Measurements from ENCODE around the gene KCNE4.

Gene KCNE4

DNA sequence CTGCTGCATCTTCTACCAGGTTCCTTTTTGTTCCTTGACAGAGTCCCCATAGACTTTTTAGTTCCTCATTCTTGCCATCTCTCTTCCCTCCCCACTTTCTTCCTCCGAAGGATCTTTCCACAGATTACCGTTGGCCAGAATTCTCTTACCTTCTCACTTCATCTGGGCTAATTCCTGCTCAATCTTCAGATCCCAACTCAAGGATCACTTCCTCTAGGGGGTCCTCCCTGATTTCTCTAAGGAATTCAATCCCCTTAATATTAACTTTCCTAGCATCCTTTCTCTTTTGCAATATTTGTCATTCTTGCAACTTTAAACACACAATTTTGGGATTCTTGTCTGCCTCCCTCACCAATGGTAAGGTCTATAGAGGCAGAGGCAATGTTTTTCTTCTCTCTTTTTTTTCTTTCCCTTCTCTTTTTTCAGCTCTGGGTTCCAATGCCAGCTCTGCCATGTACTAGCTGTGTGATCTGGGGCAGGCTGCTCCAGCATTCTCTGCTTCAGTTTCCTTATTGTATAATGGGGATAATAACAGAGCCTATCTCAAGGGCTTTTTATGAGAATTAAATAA lies 5.4 kb upstream of the KCNE4 start:
- Mint-ChIP-seq H3K36me3 (ENCODE audit: low read depth) (no peaks in the 10 kb centered on the region), H3K27ac (no peak overlapping the region), H3K27me3 (peaks cover 9% of the 10 kb centered on the region), H3K4me1 (ENCODE audit: low read depth) (peaks cover 2% of the 10 kb centered on the region), H3K4me3 (no peak overlapping the region), H3K9me3 (no peaks in the 10 kb centered on the region)
- DNase-seq, result no peak

DNA sequence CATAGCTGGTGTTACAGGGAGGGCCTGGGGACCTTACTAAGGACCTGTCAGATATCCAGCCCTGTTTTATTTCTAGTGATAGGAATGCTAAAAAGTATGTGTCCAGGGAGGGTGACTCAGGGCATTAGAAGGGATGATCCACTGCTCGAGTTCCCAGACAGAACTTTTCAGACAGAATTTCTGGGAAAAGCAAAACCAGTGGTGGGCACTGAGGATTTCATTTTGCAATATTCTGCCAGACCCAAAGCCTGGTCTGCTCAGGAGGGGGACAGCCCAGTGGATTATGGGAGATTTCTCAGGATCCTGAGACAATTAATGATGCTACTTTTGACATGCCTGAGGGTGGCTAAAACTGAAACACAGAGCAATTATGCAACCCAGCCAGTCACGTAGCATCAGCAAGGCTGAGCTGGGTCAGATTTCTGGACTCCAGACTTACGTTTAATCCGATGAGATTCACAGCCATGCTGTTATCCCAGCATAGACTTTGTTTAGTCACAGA lies 4.7 kb upstream of the KCNE4 start:
- no peak for DNase-seq

DNA sequence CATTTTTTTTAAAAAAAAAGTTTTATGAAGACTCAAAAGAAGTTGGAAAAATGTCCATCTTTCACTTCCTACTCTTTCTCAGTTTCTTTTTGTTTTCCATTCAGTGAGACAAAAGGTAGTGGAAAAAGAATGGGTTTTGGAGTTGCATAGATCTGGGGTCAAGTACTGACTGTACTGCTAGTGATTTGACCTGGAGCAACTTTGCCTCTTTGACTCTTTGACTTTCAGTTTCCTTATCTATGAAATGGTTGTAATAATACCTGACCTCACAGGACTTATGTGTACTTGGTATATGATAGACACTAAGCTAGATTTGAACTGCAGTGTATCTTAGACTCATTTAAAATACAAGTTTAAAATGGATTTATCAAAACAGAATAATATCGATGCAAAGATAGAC lies 3.5 kb upstream of the KCNE4 start:
- Mint-ChIP-seq H3K27me3 (peaks cover 10% of the 10 kb centered on the region), H3K27ac (no peak overlapping the region), H3K4me3 (no peak overlapping the region), H3K4me1 (ENCODE audit: low read depth) (peaks cover 2% of the 10 kb centered on the region), H3K36me3 (ENCODE audit: low read depth) (no peaks in the 10 kb centered on the region), H3K9me3 (no peaks in the 10 kb centered on the region)
- no peak for DNase-seq

More for the DNA sequence above, 4.7 kb upstream of the KCNE4 start:
- no peaks in the 10 kb centered on the region for H3K9me3 Mint-ChIP-seq
- no peak overlapping the region for H3K27ac Mint-ChIP-seq
- no peaks in the 10 kb centered on the region for H3K36me3 Mint-ChIP-seq (ENCODE audit: low read depth)
- no peak overlapping the region for H3K4me3 Mint-ChIP-seq
- H3K4me1 Mint-ChIP-seq (ENCODE audit: low read depth), result peaks cover 2% of the 10 kb centered on the region
- peaks cover 9% of the 10 kb centered on the region for H3K27me3 Mint-ChIP-seq

DNA sequence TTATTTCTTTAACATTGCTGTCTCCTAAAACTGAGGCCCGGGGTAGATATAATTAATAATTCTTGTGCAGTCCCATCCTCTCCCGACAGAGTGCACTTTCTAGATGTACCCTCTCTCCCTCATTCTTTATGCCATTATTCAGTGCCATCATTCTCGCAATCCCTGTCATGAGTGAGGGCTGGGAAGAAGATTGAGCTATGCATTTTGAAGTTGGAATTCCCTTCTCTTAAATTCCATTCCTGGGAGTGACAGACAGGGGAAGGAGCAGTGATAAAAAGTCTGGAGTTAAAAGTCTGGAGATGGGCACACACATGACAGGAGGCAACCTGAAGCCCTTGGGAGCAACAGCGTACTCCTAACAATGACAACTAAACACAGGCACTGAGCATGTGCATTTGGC lies 2.6 kb upstream of the KCNE4 start:
- Mint-ChIP-seq H3K27ac (no peak overlapping the region), H3K27me3 (peaks cover 16% of the 10 kb centered on the region), H3K4me3 (no peak overlapping the region), H3K4me1 (ENCODE audit: low read depth) (no peaks in the 10 kb centered on the region), H3K9me3 (no peaks in the 10 kb centered on the region), H3K36me3 (ENCODE audit: low read depth) (no peaks in the 10 kb centered on the region)
- DNase-seq, result no peak

DNA sequence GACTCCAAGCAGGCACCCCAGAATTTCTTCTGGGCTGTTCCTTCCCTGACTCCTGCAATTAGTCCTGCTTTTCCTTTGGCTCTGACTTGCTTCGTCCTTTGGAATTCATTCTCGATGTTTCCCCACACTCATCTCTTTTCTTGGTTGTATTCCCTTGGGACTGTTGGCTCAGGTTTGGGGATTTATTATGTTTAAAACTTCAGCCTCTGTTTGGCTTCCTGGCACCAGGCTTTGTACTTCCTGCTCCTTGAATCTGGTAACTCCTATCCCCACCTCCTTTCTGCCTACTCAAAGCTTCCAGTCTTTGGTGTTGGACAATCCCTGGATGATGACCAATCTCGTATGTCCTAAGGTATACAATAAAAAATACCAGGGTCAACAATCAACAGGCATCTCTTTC lies 1.8 kb upstream of the KCNE4 start:
- Mint-ChIP-seq H3K36me3 (ENCODE audit: low read depth) (no peaks in the 10 kb centered on the region), H3K9me3 (no peaks in the 10 kb centered on the region), H3K4me3 (no peak overlapping the region), H3K27me3 (peaks cover 19% of the 10 kb centered on the region), H3K27ac (no peak overlapping the region), H3K4me1 (ENCODE audit: low read depth) (no peaks in the 10 kb centered on the region)
- DNase-seq, result no peak

DNA sequence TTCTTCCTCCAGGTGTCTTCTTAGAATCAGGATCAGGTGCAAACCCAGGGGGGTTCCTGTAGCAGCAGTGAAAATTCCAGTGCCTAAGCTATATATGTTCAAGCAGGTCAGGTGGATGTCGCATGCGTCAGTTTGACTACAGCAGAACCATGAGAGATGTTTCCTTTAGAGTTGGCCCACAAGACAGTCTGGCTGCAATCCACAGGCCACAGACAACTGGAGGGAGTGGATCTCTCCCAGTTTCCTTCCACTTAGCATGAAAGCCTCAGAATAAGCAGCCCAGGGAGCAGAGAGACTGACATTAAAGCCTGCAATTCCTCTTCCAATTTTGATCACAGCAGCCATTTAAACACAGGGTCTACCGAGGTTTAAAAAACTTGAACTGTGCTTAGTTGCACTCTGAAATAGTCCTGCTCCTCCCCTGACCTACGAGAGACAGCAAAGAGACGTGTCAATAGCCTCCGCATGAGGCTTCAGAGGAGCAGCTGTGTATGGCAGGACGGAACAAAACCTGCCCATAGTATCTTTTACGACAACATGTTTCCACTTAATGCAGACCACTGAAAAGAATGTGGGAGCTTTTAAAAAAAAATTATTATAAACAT lies 988 bp upstream of the KCNE4 start:
- Mint-ChIP-seq H3K4me1 (ENCODE audit: low read depth) (no peaks in the 10 kb centered on the region), H3K4me3 (no peak overlapping the region), H3K36me3 (ENCODE audit: low read depth) (no peaks in the 10 kb centered on the region), H3K27me3 (peaks cover 19% of the 10 kb centered on the region), H3K27ac (no peak overlapping the region), H3K9me3 (no peaks in the 10 kb centered on the region)
- no peak for DNase-seq

DNA sequence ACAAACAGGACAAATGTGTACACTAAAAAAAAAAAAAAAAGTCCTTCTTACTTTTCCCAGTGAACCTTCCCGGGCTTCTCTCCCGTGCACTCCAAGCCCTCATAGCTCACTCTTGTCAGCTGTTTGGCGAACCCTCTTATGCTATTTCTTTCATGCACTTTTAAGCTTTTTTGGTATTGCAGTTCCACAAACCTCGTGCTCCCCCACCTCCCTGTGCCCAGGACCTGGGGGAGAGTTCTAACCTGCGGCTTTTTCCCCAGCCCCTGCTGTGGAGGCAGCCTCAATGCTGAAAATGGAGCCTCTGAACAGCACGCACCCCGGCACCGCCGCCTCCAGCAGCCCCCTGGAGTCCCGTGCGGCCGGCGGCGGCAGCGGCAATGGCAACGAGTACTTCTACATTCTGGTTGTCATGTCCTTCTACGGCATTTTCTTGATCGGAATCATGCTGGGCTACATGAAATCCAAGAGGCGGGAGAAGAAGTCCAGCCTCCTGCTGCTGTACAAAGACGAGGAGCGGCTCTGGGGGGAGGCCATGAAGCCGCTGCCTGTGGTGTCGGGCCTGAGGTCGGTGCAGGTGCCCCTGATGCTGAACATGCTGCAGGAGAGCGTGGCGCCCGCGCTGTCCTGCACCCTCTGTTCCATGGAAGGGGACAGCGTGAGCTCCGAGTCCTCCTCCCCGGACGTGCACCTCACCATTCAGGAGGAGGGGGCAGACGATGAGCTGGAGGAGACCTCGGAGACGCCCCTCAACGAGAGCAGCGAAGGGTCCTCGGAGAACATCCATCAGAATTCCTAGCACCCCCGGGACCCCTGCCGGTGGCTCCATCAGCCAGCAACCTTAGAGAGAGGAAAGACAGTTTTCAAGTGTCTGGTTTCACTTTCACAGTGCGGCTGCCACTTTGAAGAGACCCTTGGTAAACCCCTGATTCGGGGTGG lies 826 bp downstream of the KCNE4 start:
- H3K27me3 Mint-ChIP-seq, result peaks cover 14% of the 10 kb centered on the region
- no peak overlapping the region for H3K4me3 Mint-ChIP-seq
- no peak overlapping the region for H3K27ac Mint-ChIP-seq

DNA sequence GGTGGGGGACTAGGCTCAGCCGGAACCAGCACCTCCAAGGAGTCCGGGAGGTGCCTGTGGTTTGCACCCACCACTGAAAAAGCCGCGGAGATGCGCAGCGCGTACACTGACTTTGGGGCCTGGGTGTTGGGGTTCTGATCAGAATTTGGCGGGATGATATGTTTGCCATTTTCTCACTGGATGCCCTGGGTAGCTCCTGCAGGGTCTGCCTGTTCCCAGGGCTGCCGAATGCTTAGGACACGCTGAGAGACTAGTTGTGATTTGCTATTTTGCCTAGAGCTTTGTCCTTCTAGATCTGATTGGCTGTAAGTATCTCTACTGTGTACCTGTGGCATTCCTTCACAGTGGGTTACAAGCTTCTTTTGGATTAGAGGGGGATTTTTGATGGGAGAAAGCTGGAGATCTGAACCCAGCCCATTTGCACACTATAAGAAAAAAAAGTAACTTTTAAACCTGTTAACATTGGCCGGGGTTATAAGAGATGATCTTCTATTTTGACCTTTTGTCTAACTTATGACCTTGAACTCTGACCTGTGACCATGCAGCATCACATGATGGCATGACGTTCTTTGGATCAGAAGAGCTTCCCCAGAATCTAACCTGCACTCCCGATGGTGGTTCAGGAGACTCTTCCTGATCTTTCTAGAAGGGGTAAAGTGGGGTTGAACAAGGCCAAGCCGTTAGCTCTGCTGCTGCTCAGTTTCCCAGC lies 1.6 kb downstream of the KCNE4 start:
- H3K36me3 Mint-ChIP-seq (ENCODE audit: low read depth), result no peaks in the 10 kb centered on the region
- DNase-seq, result no peak
- H3K27ac Mint-ChIP-seq, result no peak overlapping the region
- no peak overlapping the region for H3K4me3 Mint-ChIP-seq
- H3K4me1 Mint-ChIP-seq (ENCODE audit: low read depth), result no peaks in the 10 kb centered on the region
- peaks cover 14% of the 10 kb centered on the region for H3K27me3 Mint-ChIP-seq
- no peaks in the 10 kb centered on the region for H3K9me3 Mint-ChIP-seq

More for the DNA sequence above, 826 bp downstream of the KCNE4 start:
- no peaks in the 10 kb centered on the region for H3K36me3 Mint-ChIP-seq (ENCODE audit: low read depth)
- DNase-seq, result no peak
- H3K9me3 Mint-ChIP-seq, result no peaks in the 10 kb centered on the region
- no peaks in the 10 kb centered on the region for H3K4me1 Mint-ChIP-seq (ENCODE audit: low read depth)

DNA sequence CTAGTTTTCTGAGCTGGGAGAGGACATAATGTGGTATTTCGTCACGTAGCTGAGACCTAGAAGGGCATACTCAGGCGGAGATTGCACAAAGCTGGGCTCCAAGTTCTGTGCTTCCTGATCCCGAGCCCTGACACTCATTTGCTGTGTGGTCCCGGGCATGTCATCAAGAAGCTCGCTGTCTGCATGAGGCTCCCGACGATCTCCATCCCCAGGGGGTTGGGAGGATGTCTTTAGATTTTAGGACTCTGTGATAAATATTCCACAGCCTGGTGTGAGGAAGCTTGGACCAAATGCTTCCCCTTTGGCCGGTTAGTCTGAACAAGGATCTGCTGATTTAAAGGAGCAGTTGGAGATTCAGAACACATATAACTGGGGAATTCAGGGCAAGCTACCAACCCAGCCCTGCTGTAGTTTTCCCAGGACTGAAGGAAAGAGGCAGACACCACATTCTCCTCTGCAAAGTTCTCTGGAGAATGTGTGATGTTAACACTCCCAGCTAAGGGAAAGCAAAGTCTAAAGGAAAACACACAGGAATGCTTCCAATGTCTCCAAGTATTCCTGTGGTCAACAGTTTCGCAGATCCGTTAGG lies 2.3 kb downstream of the KCNE4 start:
- H3K27me3 Mint-ChIP-seq, result peaks cover 14% of the 10 kb centered on the region
- H3K4me1 Mint-ChIP-seq (ENCODE audit: low read depth), result no peaks in the 10 kb centered on the region
- no peaks in the 10 kb centered on the region for H3K9me3 Mint-ChIP-seq
- H3K27ac Mint-ChIP-seq, result no peak overlapping the region
- H3K36me3 Mint-ChIP-seq (ENCODE audit: low read depth), result no peaks in the 10 kb centered on the region
- no peak for DNase-seq
- H3K4me3 Mint-ChIP-seq, result no peak overlapping the region

DNA sequence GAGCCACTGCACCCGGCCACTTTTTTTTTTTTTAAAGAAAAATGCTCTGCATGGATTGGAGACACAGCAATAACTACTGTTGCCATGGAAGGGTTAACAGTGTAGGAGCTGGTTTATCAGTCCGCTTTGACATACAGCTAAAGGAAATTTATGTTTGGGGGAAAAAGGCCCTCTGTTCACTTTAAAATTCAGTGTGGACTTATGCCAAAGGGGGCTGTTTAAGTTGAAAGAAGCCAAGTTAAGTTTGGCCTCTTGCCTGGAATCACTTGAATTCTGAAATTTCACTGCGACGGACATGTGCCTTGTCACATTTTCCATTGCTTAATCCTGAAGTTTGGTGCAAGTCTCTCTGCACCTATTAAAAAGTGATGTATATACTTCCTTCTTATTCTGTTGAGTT lies 3.1 kb downstream of the KCNE4 start:
- no peak overlapping the region for H3K27ac Mint-ChIP-seq
- H3K36me3 Mint-ChIP-seq (ENCODE audit: low read depth), result no peaks in the 10 kb centered on the region
- H3K4me1 Mint-ChIP-seq (ENCODE audit: low read depth), result no peaks in the 10 kb centered on the region
- H3K9me3 Mint-ChIP-seq, result no peaks in the 10 kb centered on the region
- no peak for DNase-seq
- H3K4me3 Mint-ChIP-seq, result no peak overlapping the region
- H3K27me3 Mint-ChIP-seq, result peaks cover 14% of the 10 kb centered on the region

DNA sequence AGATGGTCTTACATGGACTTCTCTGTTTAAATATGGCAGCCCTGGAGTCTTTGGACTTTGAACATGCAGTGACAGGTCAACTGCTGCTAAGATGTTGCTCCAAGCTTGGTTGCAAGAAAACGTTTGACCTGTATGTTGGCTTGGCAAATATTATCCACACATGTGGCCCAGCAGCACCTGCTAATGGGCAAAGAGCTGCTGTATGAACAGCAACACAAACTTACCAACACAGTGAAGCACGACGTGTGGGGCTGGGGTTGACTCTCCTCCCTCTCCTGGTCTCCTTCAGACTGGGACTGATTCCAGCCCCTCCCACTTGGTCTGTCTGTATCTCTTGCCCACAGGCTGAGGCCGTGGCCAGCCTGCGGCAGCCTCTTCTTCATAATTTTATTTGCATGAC lies 3.8 kb downstream of the KCNE4 start:
- no peak overlapping the region for H3K4me3 Mint-ChIP-seq
- peaks cover 10% of the 10 kb centered on the region for H3K27me3 Mint-ChIP-seq
- H3K4me1 Mint-ChIP-seq (ENCODE audit: low read depth), result no peaks in the 10 kb centered on the region
- H3K36me3 Mint-ChIP-seq (ENCODE audit: low read depth), result no peaks in the 10 kb centered on the region
- no peak overlapping the region for H3K27ac Mint-ChIP-seq
- no peak for DNase-seq
- no peaks in the 10 kb centered on the region for H3K9me3 Mint-ChIP-seq

DNA sequence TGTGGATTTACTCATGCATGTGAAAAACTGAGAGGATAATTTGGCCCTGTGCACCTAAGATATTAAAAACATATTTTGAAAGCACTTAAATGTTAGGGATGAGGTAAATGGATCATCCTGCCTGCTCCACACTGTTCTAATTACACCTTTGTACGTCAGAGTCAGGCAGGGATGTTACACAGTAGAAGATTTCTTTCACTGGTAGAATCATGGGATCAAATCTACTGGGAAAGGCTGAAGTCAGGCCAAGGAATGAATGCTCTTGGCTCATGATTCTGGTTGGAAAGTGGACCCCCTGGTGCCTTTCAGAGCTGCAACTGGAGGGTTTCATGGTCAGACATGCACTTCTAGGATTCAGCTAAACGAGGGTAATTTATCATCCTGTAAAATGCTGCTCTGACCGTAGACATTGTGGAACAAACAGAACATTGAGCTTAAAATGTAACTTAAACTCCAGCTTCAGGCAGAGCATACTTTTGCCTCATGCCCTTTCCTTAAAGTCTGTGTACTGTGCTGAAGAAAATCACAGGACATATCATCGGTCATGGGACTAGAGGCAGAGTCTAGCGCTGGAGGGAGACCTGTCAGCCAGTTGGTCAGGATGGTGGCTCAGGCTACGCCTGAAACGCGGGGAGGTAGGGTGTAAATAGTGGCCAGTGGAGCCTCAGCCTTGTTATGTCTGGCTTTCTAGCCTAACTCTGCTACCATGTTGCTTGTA lies 4.9 kb downstream of the KCNE4 start:
- no peak overlapping the region for H3K4me3 Mint-ChIP-seq
- no peak overlapping the region for H3K27ac Mint-ChIP-seq
- H3K4me1 Mint-ChIP-seq (ENCODE audit: low read depth), result no peaks in the 10 kb centered on the region
- no peaks in the 10 kb centered on the region for H3K36me3 Mint-ChIP-seq (ENCODE audit: low read depth)
- H3K9me3 Mint-ChIP-seq, result no peaks in the 10 kb centered on the region
- peaks cover 12% of the 10 kb centered on the region for H3K27me3 Mint-ChIP-seq
- no peak for DNase-seq

DNA sequence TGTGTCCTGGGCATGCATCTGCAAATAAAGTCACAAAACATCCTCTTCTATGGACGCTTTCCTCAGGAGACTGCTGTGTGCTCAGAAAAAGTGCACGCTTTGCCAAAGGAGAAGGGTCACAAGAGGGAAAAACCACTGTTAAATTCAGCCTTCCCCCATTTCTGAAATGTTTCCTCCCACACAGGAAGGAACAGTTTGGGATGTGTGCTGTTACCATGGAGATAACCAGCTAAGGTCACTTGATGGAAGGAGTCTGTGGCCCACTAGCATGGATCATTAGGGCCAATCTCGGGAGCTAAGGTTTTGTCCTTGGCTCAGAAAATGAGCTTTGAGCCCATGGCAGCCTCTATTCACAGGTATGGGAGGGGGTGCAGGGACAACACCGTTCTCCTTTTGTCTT lies 5.6 kb downstream of the KCNE4 start:
- Mint-ChIP-seq H3K36me3 (ENCODE audit: low read depth) (no peaks in the 10 kb centered on the region), H3K27ac (no peak overlapping the region), H3K4me3 (no peak overlapping the region), H3K4me1 (ENCODE audit: low read depth) (no peaks in the 10 kb centered on the region), H3K27me3 (peaks cover 12% of the 10 kb centered on the region), H3K9me3 (no peaks in the 10 kb centered on the region)
- DNase-seq, result no peak
